HCT116 (cell line): ENCODE measurements around the gene UCN. TPM values are rescaled to one million over a fixed set of nuclear protein-coding genes. Genes with fewer than 3 reads are reported as not detected.

Experiments
- CEBPB ChIP-seq: IDR thresholded peaks from 2 replicates; pipeline ENCODE4 v1.6.1; 2012; ENCODE audit warnings: low read depth
- EZH2 ChIP-seq: fragments of 200-600 bp; sonication (generic); IDR thresholded peaks from 2 replicates; pipeline ENCODE4 v1.6.1; 2017; ENCODE audit warnings: antibody characterized with exemption, mixed run types
- JUND ChIP-seq: IDR thresholded peaks from 2 replicates; pipeline ENCODE4 v1.6.1; 2012
- MAX ChIP-seq: IDR thresholded peaks from 2 replicates; pipeline ENCODE4 v1.6.1; 2012
- POLR2A ChIP-seq: IDR thresholded peaks from 2 replicates; pipeline ENCODE4 v1.7.0; 2011; ENCODE audit warnings: borderline replicate concordance; ENCODE audit not compliant: insufficient read depth, insufficient read length; ENCODE audit errors: extremely low read depth
- POLR2AphosphoS5 ChIP-seq: IDR thresholded peaks from 2 replicates; pipeline ENCODE4 v1.6.1; 2011; ENCODE audit warnings: mild to moderate bottlenecking, low read depth, low read length, moderate library complexity
- SIN3A ChIP-seq: IDR thresholded peaks from 2 replicates; pipeline ENCODE4 v1.6.1; 2012; ENCODE audit warnings: low read depth
- SRF ChIP-seq: IDR thresholded peaks from 2 replicates; pipeline ENCODE4 v1.6.1; 2012; ENCODE audit warnings: low read depth
- YY1 ChIP-seq: IDR thresholded peaks from 2 replicates; pipeline ENCODE4 v1.6.1; 2011; ENCODE audit warnings: low read length, low read depth, moderate library complexity, mild to moderate bottlenecking; ENCODE audit not compliant: insufficient replicate concordance; ENCODE audit errors: extremely low read depth
- ZNF274 ChIP-seq: fragments of 200-500 bp; sonication (Bioruptor generic); IDR thresholded peaks from 2 replicates; pipeline ENCODE4 v1.6.1; 2014; ENCODE audit warnings: mild to moderate bottlenecking, low read depth, low read length, inconsistent platforms
- total RNA-seq: library from RNA; stranded (reverse); gene quantifications from one replicate; pipeline ENCODE4 v1.2.1, GENCODE V29; 2021; ENCODE audit not compliant: unreplicated experiment
- TF ChIP-seq, protein P1 (sequence below): IDR thresholded peaks from 2 replicates; pipeline ENCODE4 v1.6.1; 2012; ENCODE audit warnings: low read depth

UCN gene
- total RNA-seq, 1 experiment from 2014 or later, result 8.0 TPM

DNA sequence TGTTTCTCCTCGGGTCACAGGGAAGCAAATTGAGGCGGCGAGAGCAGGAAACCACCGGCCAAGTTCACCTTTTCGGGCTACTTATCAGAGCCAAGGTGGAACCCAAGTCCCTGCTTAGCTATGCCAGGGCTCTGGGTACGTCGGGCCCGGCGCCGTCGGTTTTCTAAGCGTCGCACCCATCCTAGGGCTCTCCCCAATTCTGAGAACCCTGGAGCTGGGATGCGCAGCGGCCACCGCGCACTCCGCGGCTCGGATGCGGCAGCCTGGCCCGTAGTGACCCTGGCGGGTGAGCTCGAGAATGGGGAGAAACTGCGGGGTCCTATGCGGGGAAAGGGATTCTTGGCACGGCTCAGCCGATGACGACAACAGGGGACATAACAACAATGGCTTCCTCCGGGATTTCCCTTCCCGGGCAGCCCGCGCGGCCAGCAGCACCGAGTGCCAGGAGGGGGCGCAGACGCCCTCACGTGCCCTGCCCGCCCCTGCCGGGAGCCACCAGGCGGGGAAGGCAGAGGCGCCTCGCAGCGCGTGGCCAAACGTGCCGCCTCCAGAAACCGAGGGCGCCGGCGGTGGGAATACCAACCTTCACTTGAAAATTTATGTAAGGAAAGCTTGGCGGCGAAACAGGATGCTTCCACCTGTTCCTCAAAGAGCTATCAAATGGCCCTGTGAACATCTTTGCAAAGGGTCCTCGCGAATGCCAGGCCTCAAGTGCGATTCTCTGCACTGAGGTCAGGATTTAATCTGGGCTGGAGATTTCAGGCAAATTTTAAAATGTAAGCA, 43.3 kb downstream of the UCN start (continued):
- TF ChIP-seq YY1 (peak; percentile 85), EZH2 (no peak), JUND (no peak), SIN3A (no peak), POLR2A (no peak), SRF (no peak), MAX (peak; percentile 100), ZNF274 (no peak), POLR2AphosphoS5 (peak; percentile 56; the same call in 1 of the 2 replicates), CEBPB (no peak)
- TF ChIP-seq, protein P1, sequence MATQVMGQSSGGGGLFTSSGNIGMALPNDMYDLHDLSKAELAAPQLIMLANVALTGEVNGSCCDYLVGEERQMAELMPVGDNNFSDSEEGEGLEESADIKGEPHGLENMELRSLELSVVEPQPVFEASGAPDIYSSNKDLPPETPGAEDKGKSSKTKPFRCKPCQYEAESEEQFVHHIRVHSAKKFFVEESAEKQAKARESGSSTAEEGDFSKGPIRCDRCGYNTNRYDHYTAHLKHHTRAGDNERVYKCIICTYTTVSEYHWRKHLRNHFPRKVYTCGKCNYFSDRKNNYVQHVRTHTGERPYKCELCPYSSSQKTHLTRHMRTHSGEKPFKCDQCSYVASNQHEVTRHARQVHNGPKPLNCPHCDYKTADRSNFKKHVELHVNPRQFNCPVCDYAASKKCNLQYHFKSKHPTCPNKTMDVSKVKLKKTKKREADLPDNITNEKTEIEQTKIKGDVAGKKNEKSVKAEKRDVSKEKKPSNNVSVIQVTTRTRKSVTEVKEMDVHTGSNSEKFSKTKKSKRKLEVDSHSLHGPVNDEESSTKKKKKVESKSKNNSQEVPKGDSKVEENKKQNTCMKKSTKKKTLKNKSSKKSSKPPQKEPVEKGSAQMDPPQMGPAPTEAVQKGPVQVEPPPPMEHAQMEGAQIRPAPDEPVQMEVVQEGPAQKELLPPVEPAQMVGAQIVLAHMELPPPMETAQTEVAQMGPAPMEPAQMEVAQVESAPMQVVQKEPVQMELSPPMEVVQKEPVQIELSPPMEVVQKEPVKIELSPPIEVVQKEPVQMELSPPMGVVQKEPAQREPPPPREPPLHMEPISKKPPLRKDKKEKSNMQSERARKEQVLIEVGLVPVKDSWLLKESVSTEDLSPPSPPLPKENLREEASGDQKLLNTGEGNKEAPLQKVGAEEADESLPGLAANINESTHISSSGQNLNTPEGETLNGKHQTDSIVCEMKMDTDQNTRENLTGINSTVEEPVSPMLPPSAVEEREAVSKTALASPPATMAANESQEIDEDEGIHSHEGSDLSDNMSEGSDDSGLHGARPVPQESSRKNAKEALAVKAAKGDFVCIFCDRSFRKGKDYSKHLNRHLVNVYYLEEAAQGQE, result no peak
- TF ChIP-seq, all 23 proteins: peak for 9
